MCF 10A (cell line): ENCODE data around the gene TPK1. TPM values are rescaled to one million over a fixed set of nuclear protein-coding genes. Genes with fewer than 3 reads are reported as not detected.

Experiments used
- BruUV-seq: library from RNA; stranded (reverse); fragments of 400-500 nt; replicated peaks from 2 replicates; lab custom pipeline; 2021; lab: Mats Ljungman, UMichigan
- CTCF ChIA-PET: fragments of 300-600 bp; sonication (Branson Sonifier 250); formaldehyde crosslinking; extraction: SDS; loops from one replicate; lab custom pipeline; 2021; ENCODE audit warnings: antibody characterized with exemption, inconsistent platforms; lab: Yijun Ruan, JAX
- POLR2A ChIA-PET: fragments of 300-600, 350-650 bp; sonication (Branson Sonifier 250); formaldehyde crosslinking; extraction: SDS; loops from one replicate; lab custom pipeline; 2020; ENCODE audit warnings: antibody characterized with exemption, inconsistent platforms; lab: Yijun Ruan, JAX
- DNase-seq: peaks from one replicate; pipeline ENCODE4 v3.0.0-alpha.2; 2018; ENCODE audit not compliant: unreplicated experiment
- H3K27ac Mint-ChIP-seq: one replicate; pipeline ENCODE4 v1.8.0; 2022; ENCODE audit warnings: mild to moderate bottlenecking, low read depth, mixed read lengths; ENCODE audit not compliant: unreplicated experiment
- H3K27me3 Mint-ChIP-seq: one replicate; pipeline ENCODE4 v1.8.0; 2022; ENCODE audit warnings: mixed read lengths; ENCODE audit not compliant: insufficient read depth, unreplicated experiment
- H3K36me3 Mint-ChIP-seq: one replicate; pipeline ENCODE4 v1.8.0; 2022; ENCODE audit warnings: mild to moderate bottlenecking, moderate library complexity, mixed read lengths; ENCODE audit not compliant: insufficient read depth, unreplicated experiment
- H3K4me1 Mint-ChIP-seq: one replicate; pipeline ENCODE4 v1.8.0; 2022; ENCODE audit warnings: mixed read lengths; ENCODE audit not compliant: insufficient read depth, unreplicated experiment
- H3K4me3 Mint-ChIP-seq: one replicate; pipeline ENCODE4 v1.8.0; 2022; ENCODE audit warnings: mild to moderate bottlenecking, moderate library complexity, mixed read lengths; ENCODE audit not compliant: unreplicated experiment
- H3K9me3 Mint-ChIP-seq: one replicate; pipeline ENCODE4 v1.8.0; 2022; ENCODE audit warnings: mixed read lengths; ENCODE audit not compliant: unreplicated experiment
- intact Hi-C: fragments of 100-400 bp; cut with micrococcal nuclease; formaldehyde crosslinking; loops from 2 replicates; pipeline ENCODE4 v1.14.1; 2022
- total RNA-seq: library from RNA; stranded (reverse); gene quantifications from 2 replicates; pipeline ENCODE4 v1.2.3, GENCODE V29; 2022
- TF ChIP-seq, protein P1 (sequence below): fragments of 200-600 bp; IDR thresholded peaks from one replicate; pipeline ENCODE4 v1.8.0; 2022; ENCODE audit warnings: antibody characterized with exemption, mild to moderate bottlenecking; ENCODE audit not compliant: unreplicated experiment

TPK1 gene
- total RNA-seq, 1 experiment from 2014 or later = 8.8 TPM

DNA sequence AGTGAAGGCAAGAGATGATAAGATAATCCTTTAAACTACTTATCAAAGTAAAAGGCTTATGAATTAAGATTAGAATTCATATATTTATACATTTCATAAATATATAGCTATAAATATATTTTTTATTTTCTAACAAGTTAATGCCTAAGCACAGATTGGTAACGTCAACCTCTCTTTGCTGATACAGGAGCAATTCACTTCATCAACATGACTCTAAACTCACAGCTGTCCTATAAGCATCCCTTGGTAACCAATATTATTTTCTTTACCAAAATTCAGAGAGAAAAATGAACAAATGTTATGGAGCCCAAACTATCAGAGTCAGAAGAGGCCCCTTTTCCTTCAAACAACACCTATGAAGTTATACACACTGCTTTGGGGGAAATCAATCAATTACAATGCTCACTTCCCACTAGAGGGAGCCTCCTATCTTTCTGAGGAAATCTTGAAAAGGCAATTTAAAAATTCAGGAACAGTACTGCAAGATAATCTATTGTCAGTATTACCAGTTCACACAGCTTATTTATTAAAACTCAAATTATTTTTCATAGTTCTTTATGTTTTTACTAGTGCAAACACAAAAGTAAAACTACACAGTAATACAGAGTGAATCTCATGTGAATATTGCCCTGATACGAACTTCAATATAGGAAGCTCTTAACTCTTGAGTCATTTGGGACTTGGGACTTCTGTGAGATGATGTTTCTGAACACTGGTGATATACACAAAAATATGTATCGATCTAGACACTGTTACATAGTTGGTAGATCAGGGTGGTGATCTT, 381.4 kb downstream of the TPK1 start:
- no peaks in the 10 kb centered on the region for H3K27me3 Mint-ChIP-seq
- BruUV-seq = no TSS peak
- intact Hi-C loops = no loop called here
- no peak overlapping the region for H3K4me3 Mint-ChIP-seq
- no peak overlapping the region for H3K27ac Mint-ChIP-seq
- TF ChIP-seq, protein P1, sequence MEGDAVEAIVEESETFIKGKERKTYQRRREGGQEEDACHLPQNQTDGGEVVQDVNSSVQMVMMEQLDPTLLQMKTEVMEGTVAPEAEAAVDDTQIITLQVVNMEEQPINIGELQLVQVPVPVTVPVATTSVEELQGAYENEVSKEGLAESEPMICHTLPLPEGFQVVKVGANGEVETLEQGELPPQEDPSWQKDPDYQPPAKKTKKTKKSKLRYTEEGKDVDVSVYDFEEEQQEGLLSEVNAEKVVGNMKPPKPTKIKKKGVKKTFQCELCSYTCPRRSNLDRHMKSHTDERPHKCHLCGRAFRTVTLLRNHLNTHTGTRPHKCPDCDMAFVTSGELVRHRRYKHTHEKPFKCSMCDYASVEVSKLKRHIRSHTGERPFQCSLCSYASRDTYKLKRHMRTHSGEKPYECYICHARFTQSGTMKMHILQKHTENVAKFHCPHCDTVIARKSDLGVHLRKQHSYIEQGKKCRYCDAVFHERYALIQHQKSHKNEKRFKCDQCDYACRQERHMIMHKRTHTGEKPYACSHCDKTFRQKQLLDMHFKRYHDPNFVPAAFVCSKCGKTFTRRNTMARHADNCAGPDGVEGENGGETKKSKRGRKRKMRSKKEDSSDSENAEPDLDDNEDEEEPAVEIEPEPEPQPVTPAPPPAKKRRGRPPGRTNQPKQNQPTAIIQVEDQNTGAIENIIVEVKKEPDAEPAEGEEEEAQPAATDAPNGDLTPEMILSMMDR = peak; percentile 18
- H3K4me1 Mint-ChIP-seq = no peaks in the 10 kb centered on the region
- peak; percentile 4 for DNase-seq
- CTCF ChIA-PET = interaction anchor here (0.6 to 2.9 kb wide), 11 partner anchors 9 to 1336 kb away, joined by 3 to 15 read pairs (median 4); no protein-coding TSS in a partner anchor
- POLR2A ChIA-PET = interaction anchor here (0.6 to 0.9 kb wide), 3 partner anchors 41 to 476 kb away, joined by 3 read pairs; no protein-coding TSS in a partner anchor
- H3K9me3 Mint-ChIP-seq = no peaks in the 10 kb centered on the region
- no peaks in the 10 kb centered on the region for H3K36me3 Mint-ChIP-seq

DNA sequence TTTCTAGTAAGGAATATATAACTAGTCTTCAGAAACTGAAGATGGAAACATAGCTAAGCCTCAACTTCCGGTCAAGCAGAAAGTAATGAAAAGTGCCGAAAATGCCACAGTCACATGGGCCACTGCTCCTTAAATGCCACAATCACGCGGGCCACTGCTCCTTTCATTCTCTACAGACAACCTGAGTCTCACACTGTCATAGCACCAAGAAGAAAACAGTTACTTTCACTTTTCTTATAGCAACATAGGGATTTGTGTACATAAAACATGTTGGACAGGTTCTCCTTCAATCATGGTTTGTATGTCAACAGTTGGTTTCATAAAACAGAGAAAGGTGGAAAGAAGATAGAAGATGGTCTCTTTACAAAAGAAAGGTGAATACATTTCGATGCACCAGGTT, 383.8 kb downstream of the TPK1 start:
- intact Hi-C loops = no loop called here
- H3K27ac Mint-ChIP-seq = no peak overlapping the region
- H3K9me3 Mint-ChIP-seq = no peaks in the 10 kb centered on the region
- POLR2A ChIA-PET = no interaction called here
- TF ChIP-seq, protein P1 = no peak
- BruUV-seq = no TSS peak
- no peaks in the 10 kb centered on the region for H3K27me3 Mint-ChIP-seq
- no peaks in the 10 kb centered on the region for H3K4me1 Mint-ChIP-seq
- no peak overlapping the region for H3K4me3 Mint-ChIP-seq
- DNase-seq = no peak
- CTCF ChIA-PET = no interaction called here
- no peaks in the 10 kb centered on the region for H3K36me3 Mint-ChIP-seq

DNA sequence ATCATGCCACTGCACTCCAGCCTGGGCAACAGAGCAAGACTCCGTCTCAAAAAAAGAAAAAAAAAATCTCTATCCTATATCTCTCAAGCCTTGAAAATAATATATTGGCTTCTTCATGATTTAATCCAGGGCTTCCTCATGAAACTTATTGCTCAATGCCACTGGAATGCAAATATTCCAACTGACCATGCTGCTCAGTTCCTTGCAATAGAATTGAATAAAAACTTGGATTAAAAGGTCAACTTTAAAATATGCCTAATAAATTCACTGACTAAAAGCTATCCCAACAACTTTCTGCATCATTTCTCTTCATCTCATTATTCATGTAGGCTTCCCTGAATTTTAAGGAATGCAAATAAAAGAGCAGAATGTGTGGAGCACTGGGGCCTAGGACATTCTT, 390.3 kb downstream of the TPK1 start:
- BruUV-seq = no TSS peak
- H3K4me3 Mint-ChIP-seq = no peak overlapping the region
- TF ChIP-seq, protein P1 = no peak
- H3K27me3 Mint-ChIP-seq = no peaks in the 10 kb centered on the region
- intact Hi-C loops = no loop called here
- H3K36me3 Mint-ChIP-seq = no peaks in the 10 kb centered on the region
- DNase-seq = no peak
- CTCF ChIA-PET = interaction anchor here (0.7 to 3.3 kb wide), 3 partner anchors 8 to 334 kb away, joined by 3 to 15 read pairs (median 4); no protein-coding TSS in a partner anchor
- H3K4me1 Mint-ChIP-seq = no peaks in the 10 kb centered on the region
- H3K27ac Mint-ChIP-seq = no peak overlapping the region
- H3K9me3 Mint-ChIP-seq = no peaks in the 10 kb centered on the region
- POLR2A ChIA-PET = interaction anchor here (0.7 kb wide), 1 partner anchor 45 kb away, joined by 3 read pairs; no protein-coding TSS in a partner anchor

DNA sequence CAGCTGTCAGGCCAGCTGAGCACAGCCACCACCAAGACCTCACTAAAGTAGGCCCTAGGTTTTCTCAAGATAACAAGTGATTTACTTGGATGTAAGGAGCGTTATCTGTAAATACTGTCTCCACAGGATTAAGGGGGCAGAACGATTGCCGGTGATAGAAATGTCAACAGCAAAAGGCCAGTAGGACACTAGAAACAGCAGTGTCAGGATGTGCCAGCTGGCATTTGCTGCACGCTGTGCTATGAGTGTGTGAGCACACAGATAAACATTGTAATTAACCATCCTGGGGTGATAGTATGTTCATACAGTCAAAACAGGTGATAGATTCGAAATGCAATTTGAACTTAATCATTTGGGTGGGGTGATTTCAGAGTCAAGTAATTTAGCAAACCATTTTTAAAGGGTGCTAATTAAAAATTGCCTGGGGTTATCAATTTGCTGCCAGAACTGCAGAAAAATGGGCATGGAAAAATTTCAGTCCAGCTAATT, 396.1 kb downstream of the TPK1 start:
- CTCF ChIA-PET = interaction anchor here (0.7 to 7.7 kb wide), 6 partner anchors 24 to 1035 kb away, joined by 3 to 94 read pairs (median 3); no protein-coding TSS in a partner anchor
- no peaks in the 10 kb centered on the region for H3K4me1 Mint-ChIP-seq
- H3K4me3 Mint-ChIP-seq = no peak overlapping the region
- intact Hi-C loops = no loop called here
- no peak overlapping the region for H3K27ac Mint-ChIP-seq
- POLR2A ChIA-PET = no interaction called here
- no TSS peak for BruUV-seq
- H3K9me3 Mint-ChIP-seq = no peaks in the 10 kb centered on the region
- TF ChIP-seq, protein P1 = no peak
- H3K36me3 Mint-ChIP-seq = no peaks in the 10 kb centered on the region
- H3K27me3 Mint-ChIP-seq = no peaks in the 10 kb centered on the region
- DNase-seq = no peak
